Measurements from ENCODE around the gene SMARCC2.

SMARCC2 gene

DNA sequence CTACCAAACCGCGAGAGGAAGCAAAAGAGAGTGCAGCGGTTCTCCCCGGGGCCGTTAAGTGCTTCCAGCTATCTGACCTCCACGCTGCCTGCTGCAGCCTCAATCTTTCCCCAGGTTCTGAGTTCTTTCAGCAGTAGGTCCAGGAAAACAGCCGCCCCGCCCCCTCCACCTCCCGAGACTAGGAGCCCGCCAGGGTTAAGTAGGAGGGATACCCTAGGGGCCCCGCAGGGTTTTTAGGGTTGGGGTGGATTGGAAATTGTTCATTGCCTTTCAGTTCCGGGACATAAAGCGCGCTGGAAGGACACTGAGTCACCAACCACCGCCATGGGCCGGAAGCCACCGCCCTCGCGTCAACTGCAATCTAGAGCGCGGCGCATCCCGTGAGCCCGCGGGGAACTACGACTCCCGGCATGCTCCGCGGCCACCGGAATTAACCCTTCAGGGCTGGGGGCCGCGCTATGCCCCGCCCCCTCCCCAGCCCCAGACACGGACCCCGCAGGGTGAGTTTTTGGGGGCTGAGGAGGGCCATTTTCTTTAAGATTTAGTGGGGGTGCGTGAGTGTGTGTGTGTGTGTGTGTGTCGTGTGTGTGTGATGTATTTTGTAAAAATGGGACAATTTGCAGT, 37.0 kb downstream of the SMARCC2 start, which contains the start of gene MYL6B:
MYL6B (plus strand) TSS at position 456 of the 624 bp plus-strand sequence. CDS start 1,332 bp downstream, outside the sequence.
- DNase-seq (ENCODE audit: low read depth): peak; percentile 86

DNA sequence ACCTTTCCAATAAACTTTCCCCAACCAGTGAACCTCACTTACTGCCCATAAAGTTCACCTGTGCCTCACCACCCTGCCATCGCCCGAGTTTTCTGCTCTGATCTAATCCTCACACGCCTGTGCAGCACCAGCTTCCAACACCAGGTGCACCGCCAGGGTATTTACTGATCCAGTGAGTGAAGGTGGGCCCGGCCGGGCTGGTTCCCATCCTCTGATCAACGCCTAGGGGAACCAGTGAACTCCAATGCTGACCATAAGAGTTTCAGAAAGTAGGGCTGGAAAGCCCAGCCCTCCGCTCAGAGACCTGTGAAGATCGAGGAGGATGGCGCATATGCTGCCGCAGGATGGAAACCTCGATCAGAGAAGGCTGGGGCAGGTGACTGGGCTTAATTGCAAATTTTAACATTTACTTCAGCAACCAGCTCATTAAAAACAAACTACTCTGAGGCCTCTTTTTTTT, 37.6 kb downstream of the SMARCC2 start:
- peak; percentile 45 for DNase-seq (ENCODE audit: low read depth)

DNA sequence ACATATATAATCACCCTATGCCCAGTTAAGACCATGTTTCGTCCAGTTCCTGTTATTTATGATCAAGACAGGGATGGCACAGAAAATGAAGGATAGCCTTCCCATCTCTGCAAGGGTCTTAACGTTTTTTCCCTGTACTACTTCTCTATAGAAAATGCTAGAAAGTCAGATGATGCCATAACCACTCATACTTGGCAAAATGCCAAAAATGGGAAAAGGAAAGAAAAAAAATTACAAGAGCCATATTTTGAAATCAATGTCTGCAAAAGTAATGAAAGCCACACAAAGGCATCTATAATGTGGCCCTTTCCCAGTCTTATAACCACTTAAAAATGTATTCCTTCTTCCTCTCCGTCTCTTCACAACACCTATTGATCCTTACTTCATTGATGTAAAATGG, 38.7 kb downstream of the SMARCC2 start:
- DNase-seq (ENCODE audit: low read depth): no peak

DNA sequence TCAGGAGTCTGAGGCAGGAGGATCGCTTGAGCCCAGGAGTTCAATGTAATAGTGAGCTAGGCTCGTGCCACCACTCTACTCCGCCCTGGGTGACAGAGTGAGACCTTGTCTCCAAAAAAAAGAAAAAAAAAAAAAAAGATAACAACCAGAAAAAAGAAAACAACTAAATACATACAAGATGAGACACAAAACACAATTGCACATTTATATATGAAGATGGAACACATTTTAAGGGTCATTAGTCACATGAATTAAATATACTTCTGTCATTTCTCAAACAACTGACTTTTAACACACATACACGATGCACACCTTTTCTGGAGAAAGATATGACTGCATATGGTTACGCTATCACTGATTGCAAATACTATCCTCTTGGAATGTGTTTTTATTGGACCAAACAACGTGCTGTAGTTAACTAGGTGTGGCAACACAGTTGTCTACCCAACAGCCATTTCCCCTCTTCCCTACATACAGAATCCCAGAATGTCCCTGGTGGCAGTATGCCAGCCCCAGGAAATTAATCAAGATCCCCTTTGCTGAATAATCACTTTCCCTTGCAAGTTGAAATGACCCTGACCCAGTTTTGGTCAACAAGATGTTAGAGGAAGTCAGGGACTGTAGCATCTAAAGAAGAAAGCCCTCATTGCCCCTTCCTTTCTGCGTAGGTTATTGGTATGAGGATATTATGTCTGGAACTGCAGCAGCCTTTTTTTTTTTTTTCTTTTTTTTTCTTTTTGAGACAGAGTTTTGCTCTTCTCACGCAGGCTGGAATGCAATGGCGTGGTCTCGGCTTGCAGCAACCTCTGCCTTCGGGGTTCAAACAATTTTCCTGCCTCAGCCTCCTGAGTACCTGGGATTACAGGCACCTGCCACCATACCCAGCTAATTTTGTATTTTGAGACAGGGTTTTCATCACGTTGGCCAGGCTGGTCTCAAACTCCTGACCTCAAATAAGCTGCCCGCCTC, 42.5 kb downstream of the SMARCC2 start:
- no peak for DNase-seq (ENCODE audit: low read depth)

DNA sequence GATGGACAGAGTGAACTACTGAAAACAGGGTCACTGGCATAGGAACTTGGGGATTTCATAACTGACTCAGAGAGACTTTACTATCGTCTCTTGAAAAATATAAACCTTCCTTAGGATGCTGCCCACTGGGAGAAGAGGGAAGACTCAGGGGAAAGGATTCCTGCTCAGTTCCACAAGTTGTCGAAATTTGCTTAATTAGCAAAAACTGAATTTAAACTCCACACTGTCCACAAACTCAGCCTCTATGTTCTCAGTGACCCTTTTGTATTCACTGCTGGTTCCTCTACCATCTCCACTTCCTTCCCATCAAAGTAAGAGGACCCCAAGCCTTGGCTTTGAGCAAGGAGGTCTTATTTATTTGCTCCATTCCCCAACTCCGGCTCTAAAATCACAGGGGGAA, 44.1 kb downstream of the SMARCC2 start:
- no peak for DNase-seq (ENCODE audit: low read depth)

DNA sequence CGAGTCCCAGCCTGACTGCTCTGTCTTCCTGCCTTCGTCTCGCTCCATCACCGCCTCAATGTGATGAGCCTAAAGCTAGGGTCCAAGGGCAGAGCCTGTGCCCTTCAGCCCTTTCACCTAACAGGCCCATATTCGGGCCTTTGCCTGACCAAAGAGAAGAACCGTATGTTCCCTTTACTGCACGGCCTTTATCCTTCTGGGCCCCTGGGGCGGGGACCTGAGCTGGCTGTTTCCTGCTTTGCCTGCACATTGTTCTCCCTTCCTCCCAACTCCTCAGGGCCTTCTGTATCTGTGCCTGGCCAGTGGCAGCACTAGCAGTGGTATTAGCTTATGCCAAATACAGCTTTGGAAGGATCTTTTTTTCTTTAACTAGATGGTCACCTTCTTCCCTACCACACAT, 45.4 kb downstream of the SMARCC2 start:
- no peak for DNase-seq (ENCODE audit: low read depth)

DNA sequence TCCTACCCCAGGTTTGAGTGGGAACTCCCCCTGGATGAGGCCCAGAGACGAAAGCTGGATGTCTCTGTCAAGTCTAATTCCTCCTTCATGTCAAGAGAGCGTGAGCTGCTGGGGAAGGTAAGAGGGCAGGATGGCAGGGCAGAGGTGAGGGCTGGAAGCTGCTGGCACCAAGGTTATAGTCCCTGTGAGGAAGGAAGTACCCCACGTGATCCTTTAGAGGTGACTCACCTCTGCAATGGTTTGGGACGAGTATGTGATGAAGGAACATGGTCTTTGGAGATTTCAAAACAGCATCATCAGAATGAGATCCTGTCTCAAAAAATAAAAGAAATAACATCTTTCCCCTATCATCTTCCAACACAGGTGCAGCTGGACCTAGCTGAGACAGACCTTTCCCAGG, 46.1 kb downstream of the SMARCC2 start:
- DNase-seq (ENCODE audit: low read depth): no peak

DNA sequence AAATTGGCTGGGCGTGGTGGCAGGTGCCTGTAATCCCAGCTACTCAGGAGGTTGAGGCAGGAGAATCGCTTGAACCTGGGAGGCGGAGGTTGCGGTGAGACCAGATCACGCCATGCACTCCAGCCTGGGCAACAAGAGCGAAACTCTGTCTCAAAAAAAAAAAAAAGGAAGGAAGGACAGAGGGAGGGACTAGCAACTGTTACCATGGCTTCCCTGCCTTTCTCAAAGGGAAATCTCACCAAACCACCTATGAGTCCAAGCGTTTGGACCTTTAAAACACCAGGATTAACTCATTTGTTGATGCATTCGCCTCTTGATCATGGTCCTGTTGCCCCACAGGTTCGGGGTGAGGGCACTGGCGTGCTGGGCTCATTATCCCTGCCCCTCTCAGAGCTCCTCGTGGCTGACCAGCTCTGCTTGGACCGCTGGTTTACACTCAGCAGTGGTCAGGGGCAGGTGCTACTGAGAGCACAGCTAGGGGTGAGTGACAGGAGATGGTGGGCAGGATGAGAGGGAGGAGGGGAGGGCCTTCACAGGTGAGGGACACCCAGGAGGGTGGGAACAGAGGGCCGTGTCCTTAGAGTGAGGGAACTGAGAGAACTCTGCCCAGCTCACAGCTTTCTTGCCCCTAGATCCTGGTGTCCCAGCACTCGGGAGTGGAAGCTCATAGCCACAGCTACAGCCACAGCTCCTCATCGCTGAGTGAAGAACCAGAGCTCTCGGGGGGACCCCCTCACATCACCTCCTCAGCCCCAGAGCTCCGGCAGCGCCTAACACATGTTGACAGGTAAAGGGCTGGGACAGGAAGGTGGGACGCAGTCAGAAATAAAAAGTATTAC, 47.1 kb downstream of the SMARCC2 start:
- DNase-seq (ENCODE audit: low read depth): no peak

DNA sequence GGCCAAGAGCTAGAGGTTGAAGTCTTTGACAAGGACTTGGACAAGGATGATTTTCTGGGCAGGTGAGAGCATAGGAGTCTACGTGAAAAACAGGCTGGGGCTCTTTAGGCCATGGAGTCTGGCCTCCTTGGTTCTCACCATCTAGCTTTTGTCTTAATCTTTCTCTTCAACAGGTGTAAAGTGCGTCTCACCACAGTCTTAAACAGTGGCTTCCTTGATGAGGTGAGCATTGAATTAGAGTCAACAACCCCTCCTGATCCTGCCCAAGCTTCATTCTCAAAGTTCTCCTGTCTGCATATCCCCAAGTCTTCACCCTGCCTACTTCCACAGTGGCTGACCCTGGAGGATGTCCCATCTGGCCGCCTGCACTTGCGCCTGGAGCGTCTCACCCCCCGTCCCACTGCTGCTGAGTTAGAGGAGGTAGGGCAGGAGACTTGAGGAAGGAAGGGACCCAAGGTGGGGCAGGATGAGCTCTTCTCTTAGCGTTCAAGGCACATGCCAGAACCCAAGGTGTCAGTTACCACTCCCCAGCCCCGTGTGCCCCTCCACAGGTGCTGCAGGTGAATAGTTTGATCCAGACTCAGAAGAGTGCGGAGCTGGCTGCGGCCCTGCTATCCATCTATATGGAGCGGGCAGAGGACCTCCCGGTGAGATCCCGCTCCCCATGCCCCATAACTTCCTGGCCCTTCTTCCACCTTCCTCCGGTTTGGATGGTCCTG, 51.3 kb downstream of the SMARCC2 start:
- no peak for DNase-seq (ENCODE audit: low read depth)

DNA sequence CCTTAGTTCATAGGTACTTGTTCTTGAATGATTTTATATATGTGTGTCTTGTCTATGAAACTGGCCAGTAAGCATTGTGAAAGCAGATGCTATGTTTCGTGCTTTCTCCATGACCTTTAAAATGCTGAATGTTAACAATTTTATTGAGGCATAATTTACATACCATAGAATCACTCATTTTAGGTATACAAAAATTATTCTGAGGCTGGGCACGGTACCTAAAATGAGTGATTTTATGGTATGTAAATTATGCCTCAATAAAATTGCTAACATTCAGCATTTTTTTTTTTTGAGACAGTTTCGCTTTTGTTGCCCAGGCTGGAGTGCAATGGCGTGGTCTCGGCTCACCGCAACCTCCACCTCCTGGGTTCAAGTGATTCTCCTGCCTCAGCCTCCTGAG, 54.4 kb downstream of the SMARCC2 start:
- DNase-seq (ENCODE audit: low read depth): no peak

DNA sequence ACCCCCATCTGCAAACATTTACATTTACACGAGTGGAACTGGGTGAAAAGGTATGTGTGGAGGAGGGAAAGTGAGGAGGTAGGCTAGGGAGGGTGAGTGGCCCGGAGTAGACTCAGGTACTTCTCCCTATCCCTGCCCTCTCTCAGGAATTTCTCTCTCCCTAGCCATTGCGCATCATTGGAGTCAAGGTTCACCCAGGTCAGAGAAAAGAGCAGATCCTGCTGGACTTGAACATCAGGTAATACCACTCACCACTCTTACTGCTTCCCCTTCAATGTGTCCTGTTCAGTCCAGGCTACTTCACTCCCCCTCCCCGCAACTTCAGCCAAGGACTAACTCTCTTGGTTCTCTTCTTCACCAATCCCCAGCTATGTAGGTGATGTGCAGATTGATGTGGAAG, 58.4 kb downstream of the SMARCC2 start:
- DNase-seq (ENCODE audit: low read depth): no peak

DNA sequence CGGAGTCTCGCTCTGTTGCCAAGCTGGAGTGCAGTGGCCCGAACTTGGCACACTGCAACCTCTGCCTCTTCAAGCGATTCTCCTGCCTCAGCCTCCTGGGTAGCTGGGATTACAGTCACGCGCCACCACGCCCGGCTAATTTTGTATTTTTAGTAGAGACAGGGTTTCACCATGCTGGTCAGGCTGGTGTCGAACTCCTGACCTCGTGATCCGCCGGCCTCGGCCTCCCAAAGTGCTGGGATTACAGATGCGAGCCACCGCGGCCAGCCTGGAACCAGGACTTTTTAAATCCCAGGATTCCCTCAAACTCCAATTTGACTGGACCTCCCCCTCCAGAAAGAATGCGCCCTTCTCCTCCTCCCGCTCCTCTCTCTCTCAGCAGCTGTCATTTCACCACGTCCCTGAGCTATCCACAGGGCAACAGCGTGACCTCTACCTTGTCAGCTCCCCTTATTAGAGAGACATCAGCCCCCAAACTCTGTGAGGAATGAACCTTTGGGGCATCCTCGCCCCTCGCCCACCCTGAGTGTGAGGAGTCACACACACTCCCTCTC, 59.3 kb downstream of the SMARCC2 start:
- DNase-seq (ENCODE audit: low read depth): no peak

DNA sequence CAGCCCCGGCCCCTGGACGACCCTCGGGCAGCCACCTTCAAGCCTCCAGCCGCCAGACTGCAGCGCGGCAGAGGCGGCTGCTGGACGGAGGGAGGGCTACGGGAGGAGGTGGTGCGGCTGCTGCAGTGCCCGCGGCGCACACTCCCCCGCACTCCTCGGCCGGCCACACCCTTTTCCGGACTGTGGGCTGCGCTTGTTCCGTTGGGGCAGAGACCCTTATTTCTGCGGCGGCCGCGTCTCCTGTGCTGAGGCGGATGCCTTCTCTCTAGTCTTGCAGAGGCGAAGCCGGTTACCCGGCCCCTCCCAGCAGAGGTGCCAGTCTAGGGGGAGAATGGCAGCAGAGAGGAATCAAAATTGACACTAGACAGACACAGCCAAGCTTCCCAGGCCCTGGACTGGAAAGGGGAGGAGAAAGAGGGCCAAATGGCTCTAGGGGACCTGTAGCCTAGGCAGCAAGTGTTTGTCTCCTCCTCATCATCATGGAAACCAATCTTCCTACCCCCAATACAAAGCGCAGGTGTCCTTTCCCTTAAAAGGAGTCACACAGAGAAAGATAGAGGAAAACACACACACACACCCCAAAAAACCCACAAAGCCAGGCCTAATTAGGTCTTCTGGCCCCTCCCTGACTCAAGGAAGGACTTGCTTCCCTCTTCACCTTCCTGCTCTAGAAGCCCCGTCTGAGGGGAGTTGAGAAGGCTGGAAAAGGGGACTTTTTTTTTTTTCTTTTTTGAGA, 59.9 kb downstream of the SMARCC2 start:
- peak; percentile 69 for DNase-seq (ENCODE audit: low read depth)

DNA sequence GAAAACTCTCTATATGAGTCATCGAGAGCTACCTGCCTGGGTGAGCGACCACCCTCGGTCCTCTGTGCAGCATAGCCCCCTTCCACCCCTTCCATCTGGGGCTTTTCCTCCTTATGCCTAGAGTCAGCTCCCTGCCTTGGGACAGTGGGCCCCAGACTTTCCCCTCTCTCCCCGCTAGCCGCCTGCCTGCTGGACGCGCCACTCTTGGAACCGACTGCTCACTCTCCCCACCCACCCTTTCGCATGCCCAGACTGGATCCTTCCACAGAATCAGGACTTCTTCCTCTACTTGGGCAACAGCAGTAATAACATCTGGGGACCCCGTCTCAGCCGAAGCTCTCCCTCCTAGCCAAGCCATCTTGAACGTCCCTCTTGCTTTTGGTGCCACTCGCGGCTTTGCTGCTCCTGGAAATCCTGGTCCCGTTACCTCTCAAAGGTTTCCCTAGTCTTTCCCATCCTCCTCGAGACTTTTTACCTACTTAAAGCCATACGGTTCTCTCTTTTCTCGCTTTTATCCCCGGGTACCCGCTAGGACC, 60.5 kb downstream of the SMARCC2 start:
- DNase-seq (ENCODE audit: low read depth): no peak

DNA sequence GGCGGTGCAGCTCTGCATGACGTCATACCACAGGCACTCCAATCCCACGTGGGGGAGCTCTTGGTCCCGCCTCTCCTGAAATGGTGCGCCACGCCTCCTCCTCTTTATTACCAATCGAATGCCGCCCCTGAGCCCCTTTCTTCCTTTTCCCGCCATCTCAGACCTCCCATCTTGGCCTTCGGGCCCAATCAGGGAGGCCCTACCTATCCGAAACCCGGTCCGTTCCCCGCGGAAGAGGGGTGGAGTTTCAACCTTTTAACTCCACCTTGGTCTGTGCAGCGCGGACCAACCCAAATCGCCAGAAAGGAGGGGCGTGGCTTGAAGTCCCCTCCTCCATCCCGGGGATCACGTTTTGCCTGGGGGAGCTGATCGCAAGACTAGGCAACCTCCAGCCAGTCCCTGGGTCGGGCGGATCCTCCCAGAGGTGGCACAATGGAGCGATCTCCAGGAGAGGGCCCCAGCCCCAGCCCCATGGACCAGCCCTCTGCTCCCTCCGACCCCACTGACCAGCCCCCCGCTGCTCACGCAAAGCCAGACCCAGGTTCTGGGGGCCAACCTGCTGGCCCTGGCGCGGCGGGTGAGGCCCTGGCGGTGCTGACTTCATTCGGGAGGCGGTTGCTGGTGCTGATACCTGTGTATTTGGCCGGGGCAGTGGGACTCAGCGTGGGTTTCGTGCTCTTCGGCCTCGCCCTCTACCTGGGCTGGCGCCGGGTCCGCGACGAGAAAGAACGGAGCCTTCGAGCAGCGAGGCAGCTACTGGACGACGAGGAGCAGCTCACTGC, 61.2 kb downstream of the SMARCC2 start, which contains the start of gene ESYT1:
ESYT1 (plus strand) TSS at position 380 of the 782 bp plus-strand sequence; CDS start at position 433, 53 bp downstream.
- DNase-seq (ENCODE audit: low read depth): peak; percentile 95

DNA sequence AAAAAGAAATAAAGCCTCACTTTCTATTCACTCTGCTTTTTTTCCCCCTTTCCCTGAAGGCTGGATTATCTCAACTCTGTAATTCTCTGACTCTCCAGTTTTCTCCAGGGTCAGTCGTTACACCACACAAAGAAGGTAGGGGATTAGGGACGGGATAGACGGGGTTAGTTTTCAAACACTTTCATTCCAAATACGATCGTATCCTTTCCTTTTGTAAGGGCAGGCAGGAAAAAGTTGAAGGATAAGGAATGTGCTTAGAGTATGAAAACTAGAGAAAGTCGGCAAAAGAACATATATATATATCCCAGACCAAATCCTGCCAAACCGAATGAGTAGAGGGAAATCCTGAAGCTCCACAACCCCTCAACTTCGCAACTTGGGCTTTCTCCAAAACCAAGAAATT, 61.8 kb downstream of the SMARCC2 start:
- DNase-seq (ENCODE audit: low read depth): no peak

DNA sequence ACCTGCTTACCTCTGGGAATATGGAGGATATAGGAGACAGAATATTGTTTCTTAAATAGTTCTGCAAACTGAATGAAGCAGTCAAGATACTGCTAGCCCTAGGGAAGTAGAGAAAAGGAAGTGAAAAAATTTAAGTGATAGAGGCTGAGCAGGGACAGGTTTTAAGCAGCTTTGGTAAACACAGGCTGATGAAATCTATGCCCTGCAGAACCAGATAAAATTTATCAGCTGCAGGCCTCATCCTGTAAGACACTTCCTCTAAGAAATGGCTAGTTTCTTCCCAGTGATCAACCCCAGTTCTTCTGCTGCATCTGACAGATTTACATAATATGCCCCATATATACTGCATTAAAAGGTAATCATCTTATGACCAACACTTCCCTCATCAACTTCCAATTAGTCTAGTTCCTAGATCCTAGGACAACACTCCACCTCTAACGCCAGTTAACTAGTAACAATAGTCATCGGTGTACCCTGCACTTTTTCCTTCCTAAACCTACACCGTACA, 62.5 kb downstream of the SMARCC2 start:
- no peak for DNase-seq (ENCODE audit: low read depth)

DNA sequence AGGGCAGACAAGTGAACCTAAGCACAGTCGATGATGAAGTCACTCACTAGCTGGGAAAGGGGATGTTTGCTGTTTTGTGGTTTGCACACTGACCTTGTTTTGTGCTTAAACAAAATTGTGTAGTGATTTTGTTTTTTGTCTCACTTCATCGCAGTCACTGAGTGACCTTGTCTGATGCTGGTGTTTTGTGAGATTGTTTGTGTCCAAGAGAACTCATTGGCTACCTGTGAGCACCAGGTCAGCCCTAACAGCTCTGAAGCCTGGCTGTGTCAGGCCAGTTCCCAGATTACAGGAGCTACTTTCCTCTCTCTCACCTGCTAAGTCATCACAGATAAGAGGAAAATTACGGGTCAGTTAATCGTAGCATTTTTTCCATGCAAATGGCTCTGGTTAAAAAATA, 65.2 kb downstream of the SMARCC2 start:
- no peak for DNase-seq (ENCODE audit: low read depth)

DNA sequence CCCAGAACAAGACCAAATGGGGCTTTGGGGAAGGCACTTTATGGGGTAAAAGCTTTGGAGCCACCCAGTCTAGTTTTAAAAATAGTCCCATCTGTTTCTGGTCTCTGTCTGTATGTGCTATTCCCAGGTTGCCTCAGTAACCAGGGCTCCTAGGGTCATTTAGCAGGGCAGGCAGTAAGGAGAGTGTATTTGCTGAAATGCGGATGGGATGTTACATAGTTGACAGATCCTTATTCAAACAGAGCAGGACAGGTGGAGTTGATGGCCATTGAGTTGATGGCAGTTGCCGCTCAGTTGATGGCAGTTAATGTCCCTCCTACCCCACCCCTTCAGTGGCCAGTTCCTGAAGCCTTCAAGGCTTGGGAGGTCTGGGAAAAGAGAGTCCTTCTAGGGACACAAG, 66.6 kb downstream of the SMARCC2 start:
- DNase-seq (ENCODE audit: low read depth): no peak
